SKM-1 treated with dmso at 0.1 percent for 144 hours (cell line): Measurements from ENCODE around the gene RCSD1.

Source experiments
- DNase-seq: peaks from one replicate; lab custom pipeline; 2025; ENCODE audit not compliant: unreplicated experiment; lab: John Stamatoyannopoulos, UW

Gene RCSD1

DNA sequence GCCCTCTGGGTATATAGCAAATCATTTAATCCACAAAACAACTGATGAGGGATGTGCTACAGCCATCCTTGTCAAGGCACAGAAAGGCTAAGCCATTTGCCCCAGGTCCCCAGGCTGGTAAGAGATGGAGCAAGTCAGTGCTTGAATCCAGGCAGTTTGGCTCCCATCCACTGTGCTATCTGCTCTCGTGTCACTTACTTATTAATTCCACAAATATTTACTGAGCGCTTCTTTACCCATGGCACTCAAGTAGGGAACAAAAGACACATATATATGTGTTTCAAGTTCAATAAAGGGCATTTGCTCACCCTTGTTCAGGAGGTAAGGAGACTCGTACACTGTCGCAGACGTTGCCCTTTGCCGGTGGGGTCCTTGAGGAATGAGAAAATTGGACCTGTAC lies 53.2 kb downstream of the RCSD1 start:
- no peak for DNase-seq

DNA sequence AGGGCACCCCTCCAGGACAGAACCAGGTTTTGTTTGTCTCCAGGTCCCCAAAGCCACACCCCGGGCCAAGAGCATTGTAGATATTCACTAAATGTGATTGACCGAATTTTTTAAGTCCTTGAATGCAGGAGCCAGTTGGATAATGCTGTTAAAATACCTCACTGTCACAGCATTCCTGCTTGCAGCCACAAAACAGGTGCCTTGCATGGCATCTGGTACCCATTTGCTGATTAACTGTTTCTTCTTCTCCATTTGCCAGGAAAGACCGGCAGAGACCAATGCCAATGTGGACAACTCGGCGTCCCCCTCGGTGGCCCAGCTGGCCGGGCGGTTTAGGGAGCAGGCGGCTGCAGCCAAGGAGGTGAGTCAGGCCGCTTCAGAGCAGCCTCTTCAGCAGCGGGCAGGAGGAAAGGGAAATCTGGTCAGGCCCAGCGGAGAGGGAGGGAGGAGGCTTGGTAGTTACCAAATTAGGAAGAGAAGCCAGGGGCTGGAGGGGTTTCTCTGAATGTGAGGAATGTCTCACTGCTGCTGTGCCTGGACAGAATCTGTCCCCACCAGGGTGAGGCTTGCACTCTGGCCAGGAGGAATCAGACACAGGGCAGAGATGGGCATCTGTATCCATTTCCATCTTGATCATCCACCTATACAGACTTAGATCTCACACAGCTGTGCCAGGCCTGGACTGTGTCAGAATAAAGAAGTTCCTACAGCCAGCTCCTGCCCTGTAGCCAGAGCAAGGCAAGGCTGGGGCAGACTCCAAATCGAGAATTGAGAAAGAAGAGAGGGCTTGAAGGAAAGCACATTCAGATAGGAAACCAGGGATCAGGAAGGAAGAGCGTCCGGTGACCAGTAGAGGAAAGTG lies 53.8 kb downstream of the RCSD1 start:
- DNase-seq: no peak

DNA sequence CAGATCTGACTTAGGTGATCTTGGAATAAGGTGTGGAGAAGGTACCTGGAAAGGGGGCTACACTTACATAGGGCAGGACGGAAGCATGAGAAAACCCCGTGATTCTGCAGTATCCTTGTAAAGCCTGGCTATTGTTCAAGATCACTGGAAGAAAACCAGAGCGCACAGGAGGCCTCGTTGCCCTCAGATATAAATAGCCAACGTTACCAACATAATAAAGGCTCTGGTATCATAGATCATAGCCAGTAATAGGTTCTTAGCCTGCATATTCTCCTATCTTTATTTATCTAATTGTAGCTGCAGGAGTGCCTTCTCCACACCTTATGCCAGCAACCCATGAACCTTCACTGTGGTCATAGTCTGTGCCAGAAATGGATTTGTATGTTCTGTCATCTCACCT lies 55.8 kb downstream of the RCSD1 start:
- no peak for DNase-seq

DNA sequence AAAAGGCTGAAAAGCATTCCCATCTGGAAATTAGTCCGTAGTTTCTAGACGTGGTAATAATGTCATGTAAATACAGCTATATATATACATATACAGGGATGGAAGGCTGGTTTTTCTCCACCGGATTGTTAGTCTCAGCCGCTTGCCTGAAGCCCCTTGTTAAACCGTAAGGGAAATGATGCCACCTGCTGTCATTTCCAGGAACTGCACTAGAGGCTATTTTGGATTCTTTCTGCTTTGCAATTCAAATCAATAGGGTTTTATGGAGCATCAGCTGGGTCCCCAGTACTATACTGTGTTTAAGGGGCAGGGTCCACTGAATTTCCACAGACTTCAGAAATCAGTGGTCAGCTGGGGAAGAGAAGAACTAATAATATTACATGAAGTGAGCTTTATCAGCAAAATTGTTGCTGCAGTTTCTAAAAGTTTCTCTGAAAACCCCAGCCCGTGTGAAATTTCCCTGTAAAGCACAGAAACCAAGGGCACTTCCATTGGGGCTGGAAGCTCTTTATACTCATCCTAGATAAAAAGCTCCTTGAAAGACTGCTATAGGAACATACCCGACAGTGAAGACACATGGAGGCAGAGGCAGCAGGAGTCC lies 58.0 kb downstream of the RCSD1 start:
- peak; percentile 72 for DNase-seq

DNA sequence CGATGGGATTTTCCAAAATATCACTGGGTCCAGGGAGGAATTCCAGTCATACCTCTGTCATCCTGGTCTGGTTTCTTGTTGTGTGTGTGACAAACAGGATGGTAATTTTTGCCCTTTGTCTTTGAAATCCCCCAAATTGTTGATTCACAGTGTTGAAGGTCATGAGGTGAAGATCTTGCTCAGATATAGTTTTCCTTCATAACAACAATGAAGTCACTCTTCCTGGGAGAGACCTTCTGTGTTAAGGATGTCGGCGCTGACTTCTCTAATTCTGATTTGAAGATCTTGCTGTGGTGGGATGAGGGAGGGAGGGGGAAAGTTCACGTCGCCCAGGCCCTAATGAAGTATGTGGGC lies 59.5 kb downstream of the RCSD1 start:
- no peak for DNase-seq

DNA sequence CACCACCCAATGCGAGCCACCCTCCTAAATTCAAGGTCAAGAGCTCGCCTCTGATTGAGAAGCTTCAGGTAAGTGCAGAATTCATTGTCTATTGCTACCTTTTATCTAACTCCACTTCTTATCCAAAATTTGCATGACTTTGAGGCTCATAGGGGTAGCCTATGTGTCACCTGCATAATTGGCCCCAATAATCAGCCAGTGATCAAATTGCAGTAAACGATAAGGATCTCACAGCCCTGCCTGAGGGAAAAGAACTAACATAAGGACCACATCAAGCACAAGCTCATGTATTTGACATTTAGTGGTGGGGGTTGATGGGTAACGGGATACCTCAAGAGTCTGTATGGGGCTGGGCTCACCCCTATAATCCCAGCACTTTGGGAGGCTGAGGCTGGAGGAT lies 60.0 kb downstream of the RCSD1 start:
- DNase-seq: no peak

DNA sequence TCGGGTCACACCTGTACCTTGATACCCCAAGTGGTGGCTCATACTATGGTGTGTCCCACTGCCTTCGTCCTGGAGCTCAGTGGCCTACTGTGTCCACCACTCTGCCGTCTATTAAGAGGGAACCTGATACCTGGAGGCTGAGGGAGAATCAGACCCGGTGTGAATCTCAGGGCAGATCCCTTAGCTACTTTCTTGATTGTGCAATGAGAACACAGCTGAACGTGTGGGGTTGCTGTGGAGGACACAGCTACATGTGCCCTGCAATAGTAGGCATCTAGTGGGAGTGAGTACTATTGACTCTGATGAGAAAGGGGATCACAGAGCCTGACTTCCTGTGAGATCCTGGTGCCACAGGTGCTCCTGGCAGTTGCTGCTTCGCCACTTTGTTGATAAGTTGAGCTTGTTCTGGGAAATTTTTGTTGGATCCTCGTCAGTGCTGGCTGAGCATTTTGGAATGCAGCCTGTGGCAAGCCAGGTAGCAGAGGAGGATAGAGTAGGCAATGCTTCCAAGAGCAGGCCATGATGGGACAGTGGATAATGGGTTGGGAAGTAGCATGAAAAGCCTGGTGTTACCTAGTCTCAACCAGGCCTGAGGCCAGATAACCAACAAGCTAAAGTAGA lies 63.5 kb downstream of the RCSD1 start:
- no peak for DNase-seq

DNA sequence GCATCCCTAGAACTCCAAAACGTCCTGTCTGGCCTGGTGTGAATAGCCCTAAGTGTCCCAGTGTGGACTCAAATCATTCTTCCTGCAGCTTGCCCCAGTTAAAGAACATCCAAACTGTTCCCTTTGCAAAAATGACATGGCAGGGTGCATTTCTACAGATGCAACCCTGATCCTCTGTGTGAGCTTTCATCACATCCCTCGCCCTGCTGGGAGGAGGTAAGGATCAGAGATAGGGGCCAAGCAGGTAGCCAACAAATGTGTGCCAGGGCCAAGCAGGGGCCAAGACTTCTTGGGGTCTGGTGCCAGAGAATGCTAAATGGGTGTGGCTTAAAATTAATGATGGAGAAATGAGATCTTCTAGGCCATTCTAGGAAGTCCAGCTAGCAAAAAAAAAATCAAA lies 64.7 kb downstream of the RCSD1 start:
- DNase-seq: no peak

DNA sequence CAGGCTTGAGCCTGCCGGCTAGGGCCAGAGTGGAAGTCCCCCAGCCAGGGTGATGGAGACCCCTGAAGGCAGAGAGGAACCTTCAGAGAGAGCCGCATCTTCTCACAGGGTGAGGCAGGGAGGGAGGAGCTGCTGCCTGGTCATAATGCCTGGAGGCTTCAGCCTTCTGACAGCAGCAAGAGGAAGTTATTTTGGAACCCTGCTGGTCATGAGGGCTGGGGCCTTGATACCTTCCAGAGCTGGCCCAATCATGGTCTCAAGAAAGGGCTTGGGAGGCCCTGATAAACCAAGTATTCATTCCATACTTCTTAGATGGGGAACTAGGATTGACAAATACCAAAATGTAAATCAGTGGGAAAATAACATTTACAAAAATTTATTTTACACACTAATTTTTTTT lies 65.1 kb downstream of the RCSD1 start:
- no peak for DNase-seq

DNA sequence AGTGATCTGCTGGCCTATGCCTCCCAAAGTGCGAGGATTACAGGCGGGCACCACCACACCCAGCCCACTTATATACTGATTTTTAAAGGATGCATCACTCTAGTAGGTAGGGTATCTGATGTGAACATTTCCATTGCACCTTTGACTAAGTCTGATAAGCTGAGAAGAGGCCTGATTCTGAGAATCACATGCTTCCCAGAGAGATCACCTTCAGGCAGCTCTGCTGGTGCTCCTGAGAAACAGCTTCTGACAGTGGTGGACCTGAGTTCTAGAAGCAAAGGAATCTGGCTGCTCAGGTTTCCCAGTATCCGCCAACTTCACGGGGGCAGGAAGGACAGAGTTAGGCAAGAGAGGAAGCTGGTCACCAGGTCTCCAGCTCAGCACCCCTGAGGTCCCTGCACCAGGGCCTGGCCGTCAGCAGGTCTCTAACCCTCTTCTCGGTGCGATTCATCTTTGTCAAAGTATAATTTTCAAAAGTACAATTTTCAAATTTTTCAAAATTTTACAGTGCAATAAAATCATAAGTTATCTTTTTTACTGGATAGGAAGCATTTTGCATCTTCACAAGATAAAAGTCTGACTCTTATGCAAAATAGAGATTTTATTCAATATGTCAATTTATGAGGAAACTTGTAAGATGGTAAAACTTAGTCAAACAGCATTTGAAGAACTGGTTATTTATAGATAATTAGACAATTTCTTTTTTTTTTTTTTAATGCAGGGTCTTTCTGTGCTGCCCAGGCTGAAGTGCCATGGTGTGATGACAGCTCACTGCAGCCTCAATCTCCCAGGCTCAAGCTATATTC lies 65.9 kb downstream of the RCSD1 start:
- DNase-seq: no peak

DNA sequence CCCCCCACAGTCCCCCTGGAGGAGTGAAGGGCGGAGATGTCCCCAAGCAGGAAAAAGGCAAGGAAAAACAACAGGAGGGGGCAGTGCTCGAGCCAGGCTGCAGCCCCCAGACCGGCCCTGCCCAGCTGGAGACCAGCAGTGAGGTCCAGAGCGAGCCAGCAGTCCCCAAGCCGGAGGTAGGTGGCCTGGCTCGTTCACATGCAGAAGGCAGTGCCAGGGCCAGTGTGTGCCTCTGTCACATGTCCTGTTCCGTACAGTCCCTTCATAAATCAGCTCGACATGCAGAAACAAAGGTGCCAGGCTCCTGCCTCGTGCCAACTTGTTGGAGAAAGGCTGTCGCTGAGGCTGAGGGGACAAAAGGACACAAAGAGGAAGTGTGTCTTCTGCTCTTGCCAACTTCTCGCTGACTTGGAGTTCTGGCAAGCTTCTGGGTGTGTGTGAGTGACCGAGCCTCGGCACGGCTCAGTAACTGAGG lies 67.7 kb downstream of the RCSD1 start:
- DNase-seq: no peak

DNA sequence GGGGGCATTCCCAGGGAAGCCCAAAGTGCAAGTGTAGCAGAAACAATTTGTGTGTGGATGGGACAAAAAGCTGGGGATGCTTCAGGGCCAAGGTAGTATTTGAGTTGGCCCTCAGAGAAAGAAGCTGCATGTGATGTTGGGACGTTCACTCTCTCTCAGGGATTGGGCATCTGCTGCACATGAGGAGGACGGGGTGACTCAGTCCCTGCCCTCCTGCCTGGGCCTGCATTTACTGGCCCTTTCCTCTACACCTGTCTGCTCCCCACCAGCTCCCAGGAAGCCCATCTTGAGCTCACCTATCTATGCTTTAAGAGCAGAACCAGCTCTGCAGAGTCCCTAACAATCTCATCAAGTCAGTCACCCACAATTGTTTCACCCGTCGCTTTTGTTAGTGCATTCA lies 68.3 kb downstream of the RCSD1 start:
- no peak for DNase-seq

DNA sequence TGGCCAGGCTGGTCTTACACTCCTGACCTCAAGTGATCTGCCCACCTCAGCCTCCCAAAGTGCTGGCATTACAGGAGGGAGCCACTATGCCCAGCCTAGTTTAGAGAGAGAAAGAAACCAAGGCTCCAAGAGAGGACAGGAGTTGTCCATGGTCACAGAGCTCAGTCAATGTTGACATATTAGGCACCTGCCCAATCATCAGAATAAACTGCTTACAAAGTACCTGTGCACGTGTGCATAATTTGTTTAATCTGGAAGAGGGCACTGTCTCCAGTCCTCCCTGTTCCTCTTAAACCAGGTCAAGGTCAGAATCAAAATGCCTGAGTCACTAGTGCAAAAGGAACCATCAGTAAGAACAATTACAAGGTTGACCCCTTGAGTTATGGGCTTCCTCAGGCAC lies 71.5 kb downstream of the RCSD1 start:
- DNase-seq: no peak

DNA sequence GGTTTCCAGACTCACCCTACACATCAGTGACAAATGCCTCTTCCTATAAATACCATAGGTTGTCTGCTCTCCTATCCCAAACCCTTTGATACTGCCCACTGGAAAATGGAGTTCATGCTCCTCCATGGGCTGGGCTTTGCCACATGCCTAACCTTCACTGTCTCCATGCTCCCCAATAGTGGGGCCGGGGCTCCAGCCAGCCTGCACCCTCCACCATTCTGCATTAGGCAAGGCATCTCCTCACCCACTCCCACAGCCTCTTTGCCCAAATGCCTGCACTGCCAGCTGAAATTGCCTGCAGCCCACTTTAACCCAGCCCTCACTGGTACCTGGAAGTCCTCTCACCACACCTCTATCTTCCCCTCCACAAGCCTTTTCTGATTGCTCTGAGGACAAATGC lies 73.5 kb downstream of the RCSD1 start:
- no peak for DNase-seq

DNA sequence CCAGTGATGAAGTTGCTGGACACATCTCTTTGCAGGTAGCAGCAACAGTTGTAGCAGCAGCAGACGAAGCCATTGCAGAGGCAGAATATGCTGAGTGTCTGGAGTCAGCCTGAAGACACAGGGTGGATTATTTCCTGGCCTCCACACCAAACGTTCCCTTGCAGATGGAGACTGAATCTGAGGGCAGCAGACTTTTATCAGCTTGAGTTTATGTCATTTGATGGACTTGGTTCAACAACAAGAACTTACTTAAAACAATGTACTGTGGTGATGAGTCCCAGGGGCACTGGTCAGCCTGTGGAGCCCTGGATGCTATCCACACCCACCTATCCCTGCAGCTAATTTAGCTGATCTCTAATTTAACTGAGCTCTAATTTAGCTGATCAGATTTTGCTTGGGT lies 74.7 kb downstream of the RCSD1 start:
- no peak for DNase-seq

DNA sequence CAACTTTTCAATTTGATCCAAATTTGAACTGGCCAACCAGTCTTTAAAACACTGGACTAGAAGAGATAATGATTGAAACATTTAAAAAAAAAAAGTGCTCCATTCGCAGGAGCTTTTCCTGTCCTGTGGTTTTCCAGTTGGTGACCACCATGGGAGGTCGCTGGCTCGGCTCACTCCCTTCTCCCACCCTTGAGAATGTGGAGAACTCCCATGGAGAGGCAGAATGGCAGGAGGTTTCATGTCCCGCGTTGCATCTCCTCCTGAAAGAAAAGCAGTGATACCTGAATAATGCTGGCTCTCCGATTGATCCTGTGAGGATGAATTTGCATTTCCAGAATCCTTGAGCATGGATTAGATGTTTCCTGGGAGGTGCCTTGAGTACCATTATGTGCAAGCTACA lies 75.2 kb downstream of the RCSD1 start:
- DNase-seq: no peak

DNA sequence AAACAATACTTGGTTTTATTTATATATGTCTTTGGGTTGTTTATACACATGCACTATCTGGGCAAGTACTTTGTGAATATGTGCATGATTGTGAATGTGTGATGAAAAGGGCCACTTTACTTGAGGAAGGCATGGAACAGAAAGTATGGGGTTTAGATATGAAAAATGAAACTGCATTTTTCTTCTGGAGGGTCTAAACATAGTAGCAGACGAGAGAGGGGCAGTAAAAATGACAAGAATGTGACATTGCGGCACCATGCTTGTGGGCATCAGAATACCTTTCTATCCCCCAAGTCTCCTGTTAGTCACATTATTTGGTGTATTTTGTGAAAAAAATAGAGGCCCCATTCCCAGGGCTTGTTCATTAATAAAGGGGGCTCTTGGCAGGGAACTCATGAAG lies 76.3 kb downstream of the RCSD1 start:
- DNase-seq: no peak

DNA sequence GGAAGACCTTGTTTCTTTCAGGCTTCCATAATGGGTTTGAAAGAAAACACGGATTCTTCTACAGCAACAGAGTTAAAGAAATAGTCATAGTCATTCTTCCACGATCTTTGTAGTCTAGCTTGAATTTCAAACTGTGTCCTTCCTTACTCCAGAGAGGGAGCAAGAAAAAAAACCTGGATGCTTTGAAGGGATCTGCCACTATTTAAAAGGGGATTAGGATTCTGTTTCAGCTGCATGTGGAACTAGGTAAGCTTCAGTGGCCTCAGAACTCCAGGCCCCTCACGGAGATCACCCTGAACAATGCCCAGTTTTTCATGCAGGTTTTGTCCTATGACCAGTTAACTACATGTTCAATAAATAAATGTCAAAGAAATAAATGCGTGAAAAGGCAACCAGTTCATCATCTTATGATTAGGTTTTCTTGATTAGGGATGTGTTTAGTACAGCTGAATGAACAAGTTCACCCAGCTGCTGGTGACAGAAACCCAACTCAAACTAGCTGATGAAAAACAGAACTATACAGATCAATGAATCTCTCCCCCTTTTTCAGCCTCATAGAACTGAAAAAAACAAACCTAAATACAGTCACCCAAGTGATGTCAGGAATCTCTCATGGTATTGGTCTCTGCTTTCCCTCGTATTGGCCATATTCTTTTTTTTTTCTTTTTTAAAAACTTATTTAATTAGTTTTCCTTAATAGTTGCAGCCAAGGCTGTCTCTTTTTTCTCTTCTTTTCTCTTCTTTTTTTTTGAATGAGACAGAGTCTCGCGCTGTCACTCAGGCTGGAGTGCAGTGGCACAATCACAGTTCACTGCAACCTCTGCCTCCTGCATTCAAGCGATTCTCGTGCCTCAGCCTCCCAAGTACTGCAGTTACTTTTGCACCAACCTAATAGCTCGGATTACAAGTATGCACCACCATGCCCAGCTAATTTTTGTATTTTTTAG lies 77.2 kb downstream of the RCSD1 start:
- no peak for DNase-seq

DNA sequence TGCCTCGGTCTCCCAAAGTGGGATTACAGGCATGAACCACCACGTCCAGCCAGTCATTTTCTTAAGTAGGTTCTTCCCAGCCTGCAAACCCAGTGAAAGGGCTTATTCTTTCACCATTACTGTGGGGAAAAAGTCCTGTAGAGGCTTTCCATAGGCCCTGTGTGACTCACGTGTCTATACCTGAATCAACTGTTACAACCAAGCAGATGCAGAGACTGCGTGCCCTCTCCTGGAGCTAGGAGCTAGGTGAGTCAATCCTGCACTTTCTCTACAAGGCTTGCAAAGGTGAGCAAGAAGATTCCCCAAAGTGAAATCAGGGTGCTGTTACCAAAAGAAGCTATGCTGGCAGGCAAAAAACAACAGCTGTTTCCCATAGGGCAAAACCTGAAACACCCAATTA lies 77.9 kb downstream of the RCSD1 start:
- DNase-seq: no peak

DNA sequence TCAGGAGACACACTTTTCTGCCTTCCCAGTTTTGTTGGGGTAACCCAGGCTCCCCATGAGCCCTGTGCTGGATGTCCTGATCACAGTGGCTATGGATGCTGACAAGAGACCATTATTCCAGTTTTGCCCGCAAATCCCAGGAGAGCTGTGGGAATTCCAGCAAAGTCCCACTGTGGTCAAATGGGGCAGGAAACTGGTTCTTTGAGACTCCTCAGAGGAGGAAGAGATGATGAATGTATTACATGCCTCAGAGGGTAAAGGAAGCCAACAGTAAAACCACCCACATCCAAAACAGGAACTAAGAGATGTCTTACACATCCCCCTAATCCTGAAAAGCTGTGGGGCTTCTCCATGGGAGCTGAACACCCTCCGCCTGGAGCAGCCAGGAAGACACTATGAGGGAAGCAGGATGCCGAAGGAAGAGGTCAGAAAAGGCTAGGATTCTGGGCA lies 78.9 kb downstream of the RCSD1 start:
- DNase-seq: peak; percentile 62
